HG02852 (cell line): Measurements from ENCODE around the gene GPATCH2.
"Not testable (repeated sequence)": the region's sequence is repeated elsewhere in the genome, so short reads cannot be mapped to it uniquely, and the experiment has no call there.

Source experiments
- ATAC-seq: cut with Tn5 transposase; IDR thresholded peaks from one replicate; pipeline ENCODE4 v1.9.1; 2021; ENCODE audit warnings: mild to moderate bottlenecking, moderate library complexity; ENCODE audit not compliant: unreplicated experiment

Gene GPATCH2

GRCh38 chr1:217584286-217584811 is 46.5 kb downstream of the GPATCH2 start:
- ATAC-seq = not testable (repeated sequence)

- no peak for ATAC-seq
These were observed 53.6 kb downstream of the GPATCH2 start for GRCh38 chr1:217577336-217577735.

DNA sequence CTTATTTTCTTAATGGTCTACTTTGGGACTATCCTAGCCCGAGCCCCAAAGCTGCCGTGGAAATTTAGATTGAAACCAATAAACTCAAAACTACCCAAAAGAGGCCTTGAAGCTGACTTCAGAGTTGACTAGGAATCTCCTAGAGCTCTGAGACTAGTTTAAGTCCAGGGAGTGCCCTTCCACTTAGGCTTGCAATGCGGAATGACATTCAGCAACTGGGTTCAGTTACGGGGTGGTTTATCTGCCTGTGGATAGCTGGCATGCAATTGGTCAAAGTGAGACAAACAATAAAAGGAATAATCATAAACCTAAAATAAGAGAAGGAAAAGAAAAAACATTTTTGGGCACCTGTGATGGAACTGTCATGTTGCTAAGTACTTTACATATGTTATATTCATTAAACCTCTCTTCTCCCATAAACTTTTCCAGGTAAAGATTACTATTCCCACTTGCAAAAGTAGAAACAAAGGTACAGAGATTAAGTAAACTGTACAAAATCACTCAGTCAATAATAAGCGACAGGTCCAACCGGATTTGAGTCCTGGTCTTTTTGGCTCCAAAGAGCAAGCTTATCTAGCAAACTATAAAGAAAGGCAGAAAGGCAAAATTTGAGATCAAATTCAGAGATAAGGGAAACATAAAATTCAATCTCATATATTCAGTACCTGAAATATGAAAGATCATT is 56.5 kb downstream of the GPATCH2 start:
- ATAC-seq = no peak

GRCh38 chr1:217569021-217569420 is 61.9 kb downstream of the GPATCH2 start:
- no peak for ATAC-seq

GRCh38 chr1:217568200-217568599 is 62.7 kb downstream of the GPATCH2 start:
- no peak for ATAC-seq

GRCh38 chr1:217564833-217565232 is 66.1 kb downstream of the GPATCH2 start:
- ATAC-seq = no peak

- no peak for ATAC-seq
These were observed 66.7 kb downstream of the GPATCH2 start for GRCh38 chr1:217564207-217564606.

DNA sequence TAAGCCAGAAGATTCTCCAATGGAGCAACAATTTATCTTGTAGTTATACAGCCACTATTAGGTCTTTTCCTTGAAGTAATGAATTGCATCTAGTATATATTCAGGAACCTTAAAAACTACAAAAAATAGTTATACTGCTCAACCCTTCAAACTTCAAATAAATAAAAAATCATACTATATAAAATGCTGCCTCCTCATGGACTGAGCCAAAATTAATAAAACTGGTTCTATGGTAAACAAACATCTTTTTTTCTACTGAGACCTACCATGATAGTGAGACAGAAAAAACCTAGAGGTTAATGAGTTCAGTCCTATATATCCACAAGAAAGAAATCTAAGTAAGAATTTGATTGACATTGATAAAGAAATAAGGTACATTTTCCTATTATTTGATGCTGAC is 67.7 kb downstream of the GPATCH2 start:
- ATAC-seq = no peak

DNA sequence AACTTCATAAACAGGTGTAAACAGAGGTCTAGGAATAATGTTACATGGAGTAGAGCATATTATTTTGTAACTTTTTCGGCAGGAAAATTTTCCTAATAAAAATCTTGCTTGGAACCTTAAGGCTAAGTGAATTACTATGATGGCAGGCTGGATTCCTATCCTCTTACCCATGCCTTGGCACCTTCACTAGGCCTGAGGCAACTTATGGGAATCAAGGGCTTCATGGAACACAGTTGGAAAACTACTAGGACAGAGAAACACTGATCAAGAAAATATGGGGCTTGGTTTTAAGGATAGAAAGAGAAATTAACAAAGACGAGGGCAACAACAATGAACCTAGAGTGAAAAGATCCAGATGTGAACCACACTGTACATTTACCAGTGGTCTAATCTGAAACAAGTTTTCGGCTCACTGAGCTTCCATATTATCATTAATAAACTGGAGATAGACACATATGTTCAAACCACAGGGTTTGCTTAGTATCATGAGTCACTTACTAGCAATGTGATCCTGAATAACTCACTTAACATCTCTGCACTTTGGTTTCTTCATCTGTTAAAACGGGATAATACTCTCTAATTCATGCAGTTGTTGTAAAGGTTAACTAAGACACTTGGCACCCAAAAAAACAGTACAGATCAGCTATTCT is 68.5 kb downstream of the GPATCH2 start:
- ATAC-seq = no peak

DNA sequence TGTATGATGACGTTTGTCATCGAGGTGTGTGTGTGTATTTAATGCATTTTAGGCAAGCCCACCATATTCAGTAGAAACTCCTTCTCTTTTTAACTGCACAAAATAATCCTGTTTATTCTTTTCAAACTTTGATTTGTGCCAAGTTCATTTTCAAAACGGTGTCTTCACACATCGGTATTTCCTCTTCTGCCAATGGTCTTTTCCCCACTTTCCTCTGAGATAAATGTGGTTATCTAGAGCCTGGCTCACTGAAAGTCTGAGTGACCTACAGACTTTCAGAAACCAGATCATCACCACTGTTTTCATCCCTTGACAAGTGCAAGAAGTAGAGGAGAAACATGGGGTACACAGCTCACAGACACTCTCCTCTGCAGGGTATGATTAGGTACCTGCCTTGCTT is 69.4 kb downstream of the GPATCH2 start:
- ATAC-seq = no peak

DNA sequence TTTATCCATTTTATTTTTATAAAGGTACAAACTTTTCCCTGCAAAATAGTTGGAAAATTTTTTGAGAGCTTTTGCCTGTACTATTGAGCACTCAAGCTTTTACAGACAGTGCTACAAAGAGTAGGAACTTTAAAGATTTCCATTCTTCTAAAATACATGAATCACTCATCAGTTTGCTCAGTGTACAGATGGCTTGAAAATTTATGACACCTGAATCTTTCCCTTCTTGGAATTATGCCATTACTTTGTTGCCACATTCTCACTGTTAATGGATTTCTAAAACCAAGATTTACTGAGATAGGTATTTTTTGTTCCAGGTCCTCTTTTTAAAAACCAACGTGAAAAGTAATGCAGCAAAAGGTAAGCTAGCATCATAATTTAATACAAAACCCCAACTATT is 76.0 kb downstream of the GPATCH2 start:
- ATAC-seq = no peak

DNA sequence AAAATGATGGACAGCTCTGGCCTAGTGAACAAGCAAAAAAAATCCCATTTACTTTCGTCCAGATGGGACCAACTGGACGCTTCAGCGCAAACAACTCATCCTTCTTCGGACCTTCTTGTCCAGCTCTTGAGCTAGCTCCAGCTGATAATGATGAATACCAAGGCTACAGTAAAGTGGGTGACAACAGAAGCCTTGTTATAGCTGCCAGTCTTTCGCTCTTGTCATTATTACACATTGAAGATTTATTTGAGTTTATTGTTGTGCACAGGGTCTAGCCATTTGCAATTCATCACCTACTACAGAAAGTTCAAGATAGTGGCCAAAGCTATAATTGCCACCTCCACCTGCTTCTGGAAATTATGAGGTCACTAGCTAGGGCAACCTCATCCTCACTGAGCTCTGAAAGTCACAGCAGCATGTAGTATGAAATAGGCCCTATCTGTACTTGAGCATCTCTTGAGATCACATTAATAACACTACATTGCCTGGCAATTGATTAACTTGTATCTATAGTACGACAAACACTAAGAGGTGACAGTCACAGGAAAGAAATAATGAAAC is 76.9 kb downstream of the GPATCH2 start:
- no peak for ATAC-seq

DNA sequence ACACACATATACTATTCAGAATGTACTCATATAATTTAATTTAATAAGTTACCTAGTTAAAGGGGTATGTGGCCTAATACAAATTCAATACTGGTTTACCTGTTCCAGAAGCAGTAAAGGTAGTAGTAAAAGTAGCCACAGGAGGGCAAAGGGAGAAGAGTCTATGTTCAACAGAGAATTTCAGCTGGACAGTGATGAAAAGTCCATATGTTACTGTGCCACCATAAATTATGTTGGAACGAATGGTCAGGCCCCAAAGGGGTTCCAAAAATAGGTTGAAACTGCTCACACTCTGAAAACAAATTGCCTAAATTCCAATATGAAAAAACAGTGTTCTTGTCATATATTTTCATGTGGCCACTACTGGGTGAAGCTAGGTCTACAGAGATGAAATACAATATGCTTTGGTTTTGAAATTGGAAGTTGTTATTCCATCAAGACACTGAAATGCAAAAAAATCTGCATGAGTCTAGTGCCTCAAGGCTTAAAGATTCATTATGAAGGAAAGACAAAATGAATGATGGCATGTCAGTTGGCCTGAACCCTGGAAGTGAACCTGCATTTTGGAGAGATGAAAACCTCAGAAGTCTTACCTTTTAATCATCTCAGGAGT is 78.4 kb downstream of the GPATCH2 start:
- ATAC-seq = no peak

- peak; percentile 96 for ATAC-seq
These were observed 88.1 kb downstream of the GPATCH2 start for GRCh38 chr1:217542837-217543236.

- ATAC-seq = no peak
These were observed 88.6 kb downstream of the GPATCH2 start for GRCh38 chr1:217542136-217542777.

DNA sequence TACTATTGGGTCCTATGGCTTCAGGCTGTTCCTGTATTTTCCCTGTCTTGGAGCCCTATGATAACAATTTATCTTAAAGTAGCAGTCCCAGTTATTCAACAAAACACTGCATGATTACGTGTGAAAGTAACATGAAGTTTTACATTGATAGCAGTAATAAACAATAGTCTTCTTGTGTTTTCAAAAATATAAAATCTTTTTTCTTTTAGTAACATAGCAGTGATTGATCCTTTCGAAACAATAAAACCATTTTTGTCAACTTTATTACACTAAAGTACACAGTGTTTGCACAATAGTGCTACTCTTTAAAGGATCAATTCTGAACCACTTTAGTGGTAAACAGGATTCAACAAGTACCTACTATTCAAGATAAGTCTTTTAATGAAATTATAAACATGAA is 90.6 kb downstream of the GPATCH2 start:
- ATAC-seq = no peak

DNA sequence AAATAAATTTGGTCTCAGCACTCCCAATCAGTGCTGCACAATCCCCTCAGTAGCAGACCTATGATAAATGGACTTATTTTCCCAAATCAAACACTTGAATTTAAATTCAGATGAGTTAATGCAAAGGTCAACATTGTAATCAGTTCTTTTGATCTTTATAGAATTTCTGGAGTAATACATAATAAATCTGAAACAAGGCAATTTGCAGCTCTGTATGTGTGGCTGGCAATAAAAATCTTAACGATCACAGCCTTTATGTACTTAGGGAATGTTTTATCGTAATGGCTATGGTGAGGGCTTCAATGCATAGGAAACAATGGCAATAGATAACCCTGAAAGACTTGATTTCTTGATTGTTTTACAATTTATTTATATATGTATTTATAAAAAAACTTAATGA is 91.4 kb downstream of the GPATCH2 start:
- ATAC-seq = no peak

GRCh38 chr1:217535601-217536377 is 95.1 kb downstream of the GPATCH2 start:
- no peak for ATAC-seq

- ATAC-seq = no peak
These were observed 96.3 kb downstream of the GPATCH2 start for GRCh38 chr1:217534566-217534965.

DNA sequence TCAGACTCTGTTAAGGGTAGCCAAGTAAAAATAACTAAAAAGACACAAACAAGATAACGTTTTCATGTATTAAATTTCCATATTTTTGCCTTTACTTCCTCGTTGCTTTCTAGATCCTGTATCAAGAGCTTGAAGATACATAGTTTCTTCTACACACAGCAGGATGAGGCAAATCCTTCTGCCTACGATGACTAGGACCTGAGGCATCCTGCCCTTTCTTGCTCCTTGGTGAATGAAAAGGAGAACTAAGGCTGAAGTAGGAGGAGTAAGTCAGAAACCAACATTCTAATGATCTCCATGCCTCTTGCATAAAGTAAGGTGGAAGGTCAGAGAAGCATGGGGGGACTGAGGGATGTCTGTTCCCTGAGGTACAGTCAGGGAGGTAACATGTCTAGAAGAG is 102.6 kb downstream of the GPATCH2 start:
- ATAC-seq = no peak

DNA sequence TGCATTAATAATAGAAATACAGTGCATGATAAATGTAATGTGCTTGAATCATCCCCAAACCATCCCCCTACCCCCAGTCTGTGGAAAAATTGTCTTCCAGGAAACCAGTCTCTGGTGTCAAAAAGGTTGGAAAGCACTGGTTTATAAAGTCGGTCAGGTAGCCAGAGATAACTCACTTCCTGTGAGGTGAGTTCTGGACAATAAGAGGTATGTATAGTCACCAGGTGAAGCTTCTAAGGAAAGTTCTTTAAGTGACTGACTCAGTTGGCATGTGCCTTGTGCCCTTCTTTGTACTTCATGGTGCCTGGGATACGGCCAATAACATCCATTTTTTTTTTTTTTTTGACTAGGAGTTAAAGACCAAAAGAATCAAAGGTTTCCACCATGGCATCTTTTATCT is 103.7 kb downstream of the GPATCH2 start:
- ATAC-seq = no peak
